Lung (tissue), 12 donors: Measurements from ENCODE around the gene MARCHF10. TPM values are rescaled to one million over a fixed set of nuclear protein-coding genes. Genes with fewer than 3 reads are reported as not detected.

Experiments used
- ATAC-seq: fragments of 200-7000 bp; cut with Tn5 transposase; one replicate; pipeline ENCODE4 v1.9.1; 2020; ENCODE audit warnings: moderate number of reproducible peaks; ENCODE audit not compliant: insufficient read depth, low FRiP score
- DNase-seq, 3 donors: peaks; one replicate each; pipeline ENCODE4 v3.0.0-alpha.2; 2013 to 2017
- H3K27ac ChIP-seq, 2 donors: one replicate each; pipeline ENCODE4 v1.5.1; 2013; ENCODE audit warnings: mild to moderate bottlenecking in 2 of 2, moderate library complexity in 2 of 2, control low read depth in 1 of 2, inconsistent platforms in 1 of 2, low read depth in 1 of 2, low read length in 1 of 2
- H3K27me3 ChIP-seq, 3 donors: one replicate each; pipeline ENCODE4 v1.5.1; 2013; ENCODE audit warnings: low read length in 2 of 3; ENCODE audit not compliant: control insufficient read depth in 3 of 3, insufficient read depth in 3 of 3
- H3K36me3 ChIP-seq, 4 donors: one replicate each; pipeline ENCODE4 v1.5.1; 2013; ENCODE audit warnings: low read length in 4 of 4, mild to moderate bottlenecking in 1 of 4, moderate library complexity in 1 of 4; ENCODE audit not compliant: control insufficient read depth in 4 of 4, insufficient read depth in 4 of 4
- H3K4me1 ChIP-seq, 5 donors: one replicate each; pipeline ENCODE4 v1.5.1; 2013; ENCODE audit warnings: low read length in 5 of 5, mild to moderate bottlenecking in 2 of 5, moderate library complexity in 1 of 5; ENCODE audit not compliant: control insufficient read depth in 5 of 5, insufficient read depth in 5 of 5
- H3K4me3 ChIP-seq: one replicate; pipeline ENCODE4 v1.5.1; 2013; ENCODE audit warnings: mild to moderate bottlenecking, control low read depth, moderate library complexity
- H3K9ac ChIP-seq, 2 donors: one replicate each; pipeline ENCODE4 v1.5.1; 2013; ENCODE audit warnings: low read length in 2 of 2, control low read depth in 1 of 2; ENCODE audit not compliant: insufficient read depth in 1 of 2
- H3K9me3 ChIP-seq, 4 donors: one replicate each; pipeline ENCODE4 v1.5.1; 2013; ENCODE audit warnings: low read length in 3 of 4, mild to moderate bottlenecking in 1 of 4, moderate library complexity in 1 of 4; ENCODE audit not compliant: control insufficient read depth in 4 of 4, insufficient read depth in 3 of 4
- CTCF ChIP-seq: IDR thresholded peaks from 2 replicates; pipeline ENCODE4 v1.5.1; 2012; ENCODE audit warnings: mild to moderate bottlenecking; ENCODE audit errors: control extremely low read depth, extremely low read depth
- WGBS, 2 donors: extraction: QIAGEN DNeasy Blood & Tissue Kit; methylation state at CpG; one replicate each; pipeline ENCODE4 v1.1.7; 2013; 5-methylcytosine and 5-hydroxymethylcytosine counted together
- polyA plus RNA-seq, 2 donors: library from polyadenylated mRNA; stranded (reverse); fragments of 200-250 nt; gene quantifications; one replicate each; pipeline ENCODE4 v1.2.1, GENCODE V29; 2013
- total RNA-seq, 2 donors: library from RNA; depleted of rRNA in 1 of 2; stranded (reverse); fragments of >200 nt in 1 of 2; gene quantifications; one replicate each; pipeline ENCODE4 v1.2.1, GENCODE V29; 2014 to 2021
- donor health status: control.
- donor health status: control.
- donor health status: Bipolar disorder and iron deficiency.
- donor health status: healthy.
- donor health status: DM: yes; HTN: yes; CAD: no.

The MARCHF10 gene
- total and polyA plus RNA-seq, 4 donors = 3.1 to 13.8 (median 7.5) TPM

DNA sequence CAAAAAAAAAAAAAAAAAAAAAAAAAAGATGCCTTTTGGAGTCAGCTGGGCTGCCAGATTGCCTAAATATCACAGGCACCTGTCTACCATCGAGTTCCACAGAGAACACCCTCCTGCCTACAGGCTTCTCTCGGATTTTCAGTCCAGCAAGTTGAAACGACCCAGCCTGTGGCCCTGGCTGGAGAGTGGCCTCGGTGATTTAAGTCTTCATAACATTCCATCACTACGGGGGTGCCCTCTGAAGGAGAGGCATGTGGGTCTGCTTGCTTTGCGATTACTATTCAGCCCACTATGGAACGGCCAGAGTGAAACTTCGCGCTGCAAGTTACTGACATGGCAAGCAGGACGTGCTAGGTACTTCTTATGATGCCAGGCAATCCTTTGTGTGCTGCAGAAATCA, 42.8 kb downstream of the MARCHF10 start:
- no peak overlapping the region for H3K4me3 ChIP-seq
- no peaks in the 10 kb centered on the region for H3K36me3 ChIP-seq
- no peak for ATAC-seq
- DNase-seq = no peak
- H3K9ac ChIP-seq = no peak overlapping the region
- H3K4me1 ChIP-seq = peaks cover 0 to 7% (median 0%) of the 10 kb centered on the region in 5 donors
- TF ChIP-seq CTCF = no peak
- no peaks in the 10 kb centered on the region for H3K9me3 ChIP-seq
- H3K27me3 ChIP-seq = no peaks in the 10 kb centered on the region
- no peak overlapping the region for H3K27ac ChIP-seq
- WGBS, 2 donors = 84 to 90% methylated on average over 10 of the region's 10 CpGs

DNA sequence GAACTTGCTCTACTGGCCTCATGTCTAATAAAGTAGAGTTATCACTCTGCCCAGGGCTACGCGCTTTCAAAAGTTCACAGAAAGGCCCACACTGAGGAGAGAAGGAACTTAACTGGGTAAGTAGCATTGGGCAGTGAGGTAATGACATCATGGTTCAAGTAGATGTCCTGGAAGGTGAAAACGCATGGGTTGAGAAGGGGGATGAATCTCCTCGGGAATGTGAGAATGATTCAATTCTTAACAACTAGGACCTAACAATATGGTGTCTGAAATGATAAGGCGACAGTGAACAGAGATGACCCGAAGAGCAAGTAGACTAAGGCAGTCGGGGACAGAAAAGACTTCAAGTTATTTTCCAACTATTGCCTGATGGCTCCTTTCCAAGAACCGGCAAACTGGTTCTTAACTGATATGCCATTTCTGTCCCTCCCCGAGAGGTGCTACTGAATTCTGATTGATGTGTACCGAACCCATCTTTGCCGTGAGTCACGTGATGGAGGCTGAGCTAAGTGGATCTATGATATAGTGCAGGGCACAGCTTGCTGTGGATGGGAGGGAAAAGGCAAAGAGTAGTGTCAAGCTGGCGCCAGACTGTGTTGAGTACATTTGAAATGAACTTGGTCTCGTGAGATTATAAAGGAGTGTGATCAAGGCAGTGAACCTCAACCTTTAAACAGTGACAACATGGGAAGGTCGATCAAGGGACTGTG, 44.1 kb downstream of the MARCHF10 start:
- Histone ChIP-seq H3K36me3 (no peaks in the 10 kb centered on the region), H3K27me3 (no peaks in the 10 kb centered on the region), H3K4me3 (no peak overlapping the region), H3K4me1 (peaks cover 0 to 14% (median 0%) of the 10 kb centered on the region in 5 donors), H3K27ac (no peak overlapping the region), H3K9me3 (no peaks in the 10 kb centered on the region), H3K9ac (no peak overlapping the region)
- TF ChIP-seq CTCF = no peak
- WGBS, 2 donors = 87 to 91% methylated on average over 15 of the region's 15 CpGs
- ATAC-seq (no peak), DNase-seq (no peak)

GRCh38 chr17:62761884-62762283, 46.2 kb downstream of the MARCHF10 start:
- ATAC-seq (no peak), DNase-seq (no peak)
- Histone ChIP-seq H3K27me3 (no peaks in the 10 kb centered on the region), H3K4me1 (peaks cover 0 to 14% (median 0%) of the 10 kb centered on the region in 5 donors), H3K36me3 (no peaks in the 10 kb centered on the region), H3K9me3 (no peaks in the 10 kb centered on the region), H3K27ac (no peak overlapping the region), H3K9ac (no peak overlapping the region), H3K4me3 (no peak overlapping the region)
- 71 to 74% methylated on average over 7 of the region's 7 CpGs for WGBS, 2 donors
- TF ChIP-seq CTCF = no peak

DNA sequence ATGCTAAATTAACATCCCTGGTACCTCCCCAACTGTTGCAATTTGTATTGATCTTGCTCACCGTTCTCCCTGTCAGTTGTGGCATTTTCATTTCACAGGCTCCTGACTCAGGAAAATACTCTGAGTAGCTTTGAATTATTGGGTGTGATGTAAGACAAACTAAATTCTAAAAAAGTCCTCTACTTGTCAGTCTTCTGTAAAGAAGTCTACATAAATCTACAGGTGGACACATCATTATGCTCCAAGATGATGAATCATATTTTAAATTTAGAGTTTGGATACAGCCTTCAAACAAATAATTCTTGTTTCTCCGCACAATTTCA, 47.2 kb downstream of the MARCHF10 start:
- no peak for TF ChIP-seq CTCF
- WGBS, 2 donors = 65 to 84% methylated on average over 2 of the region's 2 CpGs

More for the DNA sequence above, 47.2 kb downstream of the MARCHF10 start:
- no peak overlapping the region for H3K9ac ChIP-seq
- H3K4me1 ChIP-seq = peaks cover 0 to 14% (median 0%) of the 10 kb centered on the region in 5 donors
- no peaks in the 10 kb centered on the region for H3K36me3 ChIP-seq
- no peak overlapping the region for H3K27ac ChIP-seq
- H3K4me3 ChIP-seq = no peak overlapping the region
- H3K27me3 ChIP-seq = no peaks in the 10 kb centered on the region
- DNase-seq (no peak), ATAC-seq (no peak)
- no peaks in the 10 kb centered on the region for H3K9me3 ChIP-seq
